ENCODE results near the gene MAPKAPK5. TPM values are rescaled to one million over a fixed set of nuclear protein-coding genes. Genes with fewer than 3 reads are reported as not detected.
A peak's percentile ranks its signal among the peaks of the same experiment; 100 is the strongest.

Gene MAPKAPK5
- total and polyA plus RNA-seq, 2 experiments from 2014 or later, result 64.3 to 92.9 TPM

DNA sequence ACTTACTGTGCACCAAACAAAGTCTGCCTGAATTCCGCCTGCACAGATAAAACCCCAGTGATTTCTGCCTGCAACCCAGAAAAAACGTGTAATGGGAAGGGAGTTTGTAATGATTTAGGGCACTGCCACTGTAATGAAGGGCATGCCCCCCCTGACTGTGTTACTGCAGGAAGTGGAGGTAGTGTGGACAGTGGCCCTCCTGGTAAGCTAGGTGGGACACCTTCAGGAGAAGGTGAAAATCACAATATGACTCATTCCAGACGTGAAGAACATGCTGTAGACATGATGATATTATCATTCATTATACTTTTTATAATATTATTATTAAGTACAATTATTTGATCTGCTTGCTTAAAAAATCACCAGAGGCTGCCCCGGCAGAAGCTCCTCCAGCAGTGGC, 59.2 kb downstream of the MAPKAPK5 start:
- H3K4me1 ChIP-seq (ENCODE audit: low read depth), result peaks cover 4% of the 10 kb centered on the region
- H3K27me3 ChIP-seq, result no peaks in the 10 kb centered on the region
- no peak overlapping the region for H3K4me3 ChIP-seq
- no peaks in the 10 kb centered on the region for H3K9me3 ChIP-seq (ENCODE audit: low read depth)
- TF ChIP-seq, protein P1, sequence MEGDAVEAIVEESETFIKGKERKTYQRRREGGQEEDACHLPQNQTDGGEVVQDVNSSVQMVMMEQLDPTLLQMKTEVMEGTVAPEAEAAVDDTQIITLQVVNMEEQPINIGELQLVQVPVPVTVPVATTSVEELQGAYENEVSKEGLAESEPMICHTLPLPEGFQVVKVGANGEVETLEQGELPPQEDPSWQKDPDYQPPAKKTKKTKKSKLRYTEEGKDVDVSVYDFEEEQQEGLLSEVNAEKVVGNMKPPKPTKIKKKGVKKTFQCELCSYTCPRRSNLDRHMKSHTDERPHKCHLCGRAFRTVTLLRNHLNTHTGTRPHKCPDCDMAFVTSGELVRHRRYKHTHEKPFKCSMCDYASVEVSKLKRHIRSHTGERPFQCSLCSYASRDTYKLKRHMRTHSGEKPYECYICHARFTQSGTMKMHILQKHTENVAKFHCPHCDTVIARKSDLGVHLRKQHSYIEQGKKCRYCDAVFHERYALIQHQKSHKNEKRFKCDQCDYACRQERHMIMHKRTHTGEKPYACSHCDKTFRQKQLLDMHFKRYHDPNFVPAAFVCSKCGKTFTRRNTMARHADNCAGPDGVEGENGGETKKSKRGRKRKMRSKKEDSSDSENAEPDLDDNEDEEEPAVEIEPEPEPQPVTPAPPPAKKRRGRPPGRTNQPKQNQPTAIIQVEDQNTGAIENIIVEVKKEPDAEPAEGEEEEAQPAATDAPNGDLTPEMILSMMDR (IDR thresholded peaks at IDR 0.05; ENCODE audit: low read depth, low read length), result no peak
- peaks cover 10% of the 10 kb centered on the region for H3K36me3 ChIP-seq
- H3K27ac ChIP-seq, result no peak overlapping the region
- no peak for DNase-seq (ENCODE audit: low read depth in 1 of 2, low spot score in 1 of 2)

DNA sequence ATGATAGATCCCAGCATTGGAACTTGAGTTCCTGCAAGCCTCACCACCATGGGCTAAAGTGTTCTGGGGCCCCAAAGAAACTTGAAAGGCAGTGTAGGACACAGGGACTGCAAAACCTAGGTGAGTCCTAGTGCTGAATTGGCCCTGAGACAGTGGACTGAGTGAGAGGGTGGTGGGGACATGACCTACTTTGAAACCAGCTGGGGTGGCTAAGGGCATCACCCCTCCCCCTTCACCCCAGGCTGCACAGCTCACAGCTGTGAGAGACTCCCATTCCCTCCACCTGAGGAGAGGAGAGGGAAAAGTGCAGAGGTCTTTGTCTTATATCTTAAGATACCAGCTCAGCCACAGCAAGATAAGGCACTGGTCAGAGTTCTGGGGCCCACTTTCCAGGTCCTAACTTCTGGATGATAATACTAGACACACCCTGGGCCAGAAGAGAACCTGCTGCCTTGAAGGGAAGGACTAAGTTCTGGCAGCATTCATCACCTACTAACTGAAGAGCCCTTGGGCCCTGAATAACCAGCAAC, 62.5 kb downstream of the MAPKAPK5 start:
- Histone ChIP-seq H3K4me3 (no peak overlapping the region), H3K9me3 (ENCODE audit: low read depth) (no peaks in the 10 kb centered on the region), H3K36me3 (peaks cover 3% of the 10 kb centered on the region), H3K4me1 (ENCODE audit: low read depth) (peaks cover 4% of the 10 kb centered on the region), H3K27me3 (no peaks in the 10 kb centered on the region), H3K27ac (peak overlapping the region; percentile 45)
- TF ChIP-seq, protein P1 (IDR thresholded peaks at IDR 0.05; ENCODE audit: low read depth, low read length), result no peak
- peak in 1 of 2 donors; percentile 7 for DNase-seq (ENCODE audit: low read depth in 1 of 2, low spot score in 1 of 2)

DNA sequence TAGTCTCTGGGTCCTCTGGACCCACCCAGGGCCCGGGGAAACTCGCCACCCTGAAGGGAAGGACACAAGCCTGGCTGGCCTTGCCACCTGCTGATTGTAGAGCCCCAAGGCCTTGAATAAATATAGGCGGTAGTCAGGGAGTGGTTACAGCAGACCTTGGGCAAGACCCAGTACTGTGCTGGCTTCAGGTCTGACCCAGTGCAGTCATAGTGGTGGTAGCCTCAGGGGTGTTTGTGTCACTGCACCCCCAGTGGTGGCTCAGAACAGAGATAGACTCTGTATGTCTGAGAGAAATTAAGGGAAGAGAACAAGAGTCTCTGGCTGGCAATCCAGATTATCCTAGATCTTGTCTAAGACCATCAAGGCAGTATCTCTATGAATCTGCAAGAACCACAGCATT, 63.5 kb downstream of the MAPKAPK5 start:
- peaks cover 4% of the 10 kb centered on the region for H3K4me1 ChIP-seq (ENCODE audit: low read depth)
- H3K4me3 ChIP-seq, result no peak overlapping the region
- DNase-seq (ENCODE audit: low read depth in 1 of 2, low spot score in 1 of 2), result no peak
- H3K36me3 ChIP-seq, result peaks cover 3% of the 10 kb centered on the region
- TF ChIP-seq, protein P1 (IDR thresholded peaks at IDR 0.05; ENCODE audit: low read depth, low read length), result no peak
- no peaks in the 10 kb centered on the region for H3K27me3 ChIP-seq
- no peak overlapping the region for H3K27ac ChIP-seq
- H3K9me3 ChIP-seq (ENCODE audit: low read depth), result no peaks in the 10 kb centered on the region

DNA sequence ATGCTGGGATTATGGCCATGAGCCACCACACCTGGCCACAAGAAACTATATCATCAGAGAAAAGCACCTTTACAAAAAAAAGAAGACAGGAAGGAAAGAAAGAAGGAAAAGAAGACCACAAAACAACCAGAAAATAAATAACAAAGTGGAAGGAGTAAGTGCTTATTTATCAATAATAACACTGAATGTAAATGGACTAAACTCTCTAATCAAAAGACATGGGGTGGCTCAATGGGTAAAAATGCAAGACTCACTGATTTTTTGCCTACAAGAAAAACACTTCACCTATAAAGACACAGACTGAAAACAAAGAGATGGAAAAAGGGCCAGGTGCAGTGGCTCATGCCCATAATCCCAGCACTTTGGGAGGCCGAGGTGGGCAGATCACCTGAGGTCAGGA, 65.7 kb downstream of the MAPKAPK5 start:
- Histone ChIP-seq H3K9me3 (ENCODE audit: low read depth) (no peaks in the 10 kb centered on the region), H3K27ac (no peak overlapping the region), H3K4me1 (ENCODE audit: low read depth) (peaks cover 4% of the 10 kb centered on the region), H3K27me3 (no peaks in the 10 kb centered on the region), H3K4me3 (no peak overlapping the region), H3K36me3 (no peaks in the 10 kb centered on the region)
- no peak for DNase-seq (ENCODE audit: low read depth in 1 of 2, low spot score in 1 of 2)
- TF ChIP-seq, protein P1 (IDR thresholded peaks at IDR 0.05; ENCODE audit: low read depth, low read length), result no peak

DNA sequence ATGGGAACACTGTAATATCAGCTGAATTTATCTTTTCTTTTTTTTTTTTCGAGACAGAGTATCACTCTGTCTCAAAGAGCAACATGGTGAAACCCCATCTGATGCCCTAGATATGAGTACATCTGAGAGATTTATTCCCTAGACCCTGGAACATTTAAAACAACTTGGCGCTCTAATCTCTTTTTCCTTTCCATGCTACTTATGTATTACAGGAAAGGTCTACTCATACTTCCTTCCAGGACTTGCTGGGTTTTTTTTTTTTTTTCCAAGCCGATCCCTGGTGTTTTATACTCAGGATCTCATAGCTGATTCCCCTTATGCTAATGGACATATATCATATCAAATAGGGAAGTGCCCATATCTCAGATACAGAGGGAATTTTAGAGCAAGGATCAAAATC, 83.1 kb downstream of the MAPKAPK5 start:
- H3K27ac ChIP-seq, result no peak overlapping the region
- H3K27me3 ChIP-seq, result no peaks in the 10 kb centered on the region
- H3K4me1 ChIP-seq (ENCODE audit: low read depth), result no peaks in the 10 kb centered on the region
- no peak overlapping the region for H3K4me3 ChIP-seq
- TF ChIP-seq, protein P1 (IDR thresholded peaks at IDR 0.05; ENCODE audit: low read depth, low read length), result no peak
- no peak for DNase-seq (ENCODE audit: low read depth in 1 of 2, low spot score in 1 of 2)
- H3K36me3 ChIP-seq, result no peaks in the 10 kb centered on the region
- H3K9me3 ChIP-seq (ENCODE audit: low read depth), result no peaks in the 10 kb centered on the region

Measured in cardiac muscle cell (in vitro differentiated cells and primary cell).